8988T (cell line): ENCODE results near the gene PCYT1A.

Source experiments
- DNase-seq: peaks from one replicate; pipeline ENCODE4 v3.0.0; 2011

Gene PCYT1A

GRCh38 chr3:196235452-196236122, 51.9 kb downstream of the PCYT1A start:
- DNase-seq: no peak

GRCh38 chr3:196232882-196233251, 54.7 kb downstream of the PCYT1A start:
- no peak for DNase-seq

- no peak for DNase-seq
Measured at GRCh38 chr3:196232154-196232881, 55.2 kb downstream of the PCYT1A start.

GRCh38 chr3:196227629-196228493, 59.7 kb downstream of the PCYT1A start:
- DNase-seq: no peak

- no peak for DNase-seq
Measured at GRCh38 chr3:196227121-196227561, 60.4 kb downstream of the PCYT1A start.

GRCh38 chr3:196225763-196226364, 61.7 kb downstream of the PCYT1A start:
- no peak for DNase-seq

- DNase-seq: no peak
Measured at GRCh38 chr3:196225086-196225485, 62.4 kb downstream of the PCYT1A start.

- DNase-seq: no peak
Measured at GRCh38 chr3:196222876-196223595, 64.5 kb downstream of the PCYT1A start.

GRCh38 chr3:196220991-196221390, 66.5 kb downstream of the PCYT1A start:
- DNase-seq: no peak

- DNase-seq: no peak
Measured at GRCh38 chr3:196220587-196220986, 66.9 kb downstream of the PCYT1A start.

- no peak for DNase-seq
Measured at GRCh38 chr3:196219970-196220311, 67.6 kb downstream of the PCYT1A start.

- DNase-seq: no peak
Measured at GRCh38 chr3:196219194-196219969, 68.1 kb downstream of the PCYT1A start.

- DNase-seq: no peak
Measured at GRCh38 chr3:196218155-196218712, 69.3 kb downstream of the PCYT1A start.

- DNase-seq: no peak
Measured at GRCh38 chr3:196217307-196218154, 70.0 kb downstream of the PCYT1A start.

GRCh38 chr3:196216681-196217211, 70.8 kb downstream of the PCYT1A start:
- no peak for DNase-seq

- DNase-seq: no peak
Measured at GRCh38 chr3:196216089-196216564, 71.4 kb downstream of the PCYT1A start, which contains the start of gene SLC51A. SLC51A (plus strand) TSS chr3:196216534; CDS start chr3:196216713, 179 bp downstream.

GRCh38 chr3:196215493-196216020, 72.0 kb downstream of the PCYT1A start:
- no peak for DNase-seq

- DNase-seq: no peak
Measured at GRCh38 chr3:196214783-196215441, 72.6 kb downstream of the PCYT1A start.
